HepG2 (cell line): ENCODE measurements around the gene SMCO4. TPM values are rescaled to one million over a fixed set of nuclear protein-coding genes. Genes with fewer than 3 reads are reported as not detected.

Experiments used
- AGO1 ChIP-seq: fragments of 200-400 bp; formaldehyde crosslinking; IDR thresholded peaks from 2 replicates; pipeline ENCODE4 v1.6.1; 2017; ENCODE audit warnings: mild to moderate bottlenecking, low read depth, low read length, moderate library complexity; ENCODE audit not compliant: poor library complexity, severe bottlenecking
- ATF1 ChIP-seq: IDR thresholded peaks from 2 replicates; pipeline ENCODE4 v1.6.1; 2016; ENCODE audit warnings: mild to moderate bottlenecking, control low read depth
- IKZF1 ChIP-seq: fragments of 450-650 bp; IDR thresholded peaks from 2 replicates; pipeline ENCODE4 v1.7.1; 2016
- KDM6A ChIP-seq: IDR thresholded peaks from 2 replicates; pipeline ENCODE4 v1.6.1; 2016; ENCODE audit warnings: low read depth
- KLF6 ChIP-seq: IDR thresholded peaks from 2 replicates; pipeline ENCODE4 v1.8.0; 2016; ENCODE audit warnings: missing biosample characterization, missing genetic modification reagents
- NCOR1 ChIP-seq: fragments of 200-600 bp; sonication (generic); IDR thresholded peaks from 2 replicates; pipeline ENCODE4 v1.7.0; 2017; ENCODE audit warnings: antibody characterized with exemption, low read length, borderline replicate concordance
- PLRG1 ChIP-seq: fragments of 450-650 bp; conservative IDR thresholded peaks from 2 replicates; pipeline ENCODE4 v1.6.1; 2016
- SP4 ChIP-seq: sonication (generic); formaldehyde crosslinking; IDR thresholded peaks from 2 replicates; pipeline ENCODE4 v1.8.1; 2023; ENCODE audit warnings: mild to moderate bottlenecking, missing genetic modification reagents
- ZFP37 ChIP-seq: sonication (generic); formaldehyde crosslinking; IDR thresholded peaks from 2 replicates; pipeline ENCODE4 v1.4.0; 2020; ENCODE audit warnings: missing genetic modification reagents, borderline replicate concordance
- ZNF180 ChIP-seq: sonication (generic); formaldehyde crosslinking; IDR thresholded peaks from 2 replicates; pipeline ENCODE4 v1.4.0; 2020; ENCODE audit warnings: low read depth, missing genetic modification reagents, borderline replicate concordance
- ZNF672 ChIP-seq: sonication (generic); formaldehyde crosslinking; IDR thresholded peaks from 2 replicates; pipeline ENCODE4 v1.8.1; 2022; ENCODE audit warnings: missing genetic modification reagents
- ZNF772 ChIP-seq: sonication (generic); formaldehyde crosslinking; IDR thresholded peaks from 2 replicates; pipeline ENCODE4 v1.5.0; 2020; ENCODE audit warnings: mild to moderate bottlenecking, missing genetic modification reagents
- polyA plus RNA-seq, 8 experiments: library from polyadenylated mRNA; depleted of rRNA in 3 of 8; stranded (reverse) in 7 of 8; unstranded in 1 of 8; fragments of >200 nt; fragmentation: Illumina TruSeq in 4 of 8; extraction: Trizol in 4 of 8; gene quantifications; 2 replicates each; pipeline versions ENCODE4 v1.2.1 to v1.2.3, GENCODE V29; 2011 to 2016; ENCODE audit warnings: low read depth in 4 of 8, missing spikeins in 1 of 8, mixed read lengths in 1 of 8; ENCODE audit not compliant: insufficient read depth in 1 of 8
- total RNA-seq, 5 experiments: library from RNA; depleted of rRNA; stranded (reverse); fragments of >200 nt; fragmentation: Illumina TruSeq; extraction: Trizol; gene quantifications; 2 replicates each; pipeline ENCODE4 v1.2.3, GENCODE V29; 2016; ENCODE audit warnings: low read depth in 1 of 5
- TF ChIP-seq, protein P1 (sequence below): sonication (generic); formaldehyde crosslinking; IDR thresholded peaks from 2 replicates; pipeline ENCODE4 v1.4.0; 2020; ENCODE audit warnings: missing genetic modification reagents
- TF ChIP-seq, protein P2 (sequence below): sonication (generic); formaldehyde crosslinking; IDR thresholded peaks from 2 replicates; pipeline ENCODE4 v1.5.0; 2020; ENCODE audit warnings: missing genetic modification reagents
- TF ChIP-seq, protein P3 (sequence below): sonication (generic); formaldehyde crosslinking; IDR thresholded peaks from 2 replicates; pipeline ENCODE4 v1.5.0; 2020; ENCODE audit warnings: mild to moderate bottlenecking, missing genetic modification reagents
- TF ChIP-seq, protein P4 (sequence below): sonication (generic); formaldehyde crosslinking; conservative IDR thresholded peaks from 2 replicates; pipeline ENCODE4 v1.8.0; 2022; ENCODE audit warnings: mild to moderate bottlenecking, moderate library complexity, missing genetic modification reagents
- TF ChIP-seq, protein P5 (sequence below): sonication (generic); formaldehyde crosslinking; IDR thresholded peaks from 2 replicates; pipeline ENCODE4 v1.4.0; 2020; ENCODE audit warnings: missing genetic modification reagents, mild to moderate bottlenecking, borderline replicate concordance

Gene SMCO4
- total and polyA plus RNA-seq, 2 of the 13 experiments (the other 11 are each of a cell fraction or from before 2014, with no cell fraction given): 10.6 to 28.5 TPM

DNA sequence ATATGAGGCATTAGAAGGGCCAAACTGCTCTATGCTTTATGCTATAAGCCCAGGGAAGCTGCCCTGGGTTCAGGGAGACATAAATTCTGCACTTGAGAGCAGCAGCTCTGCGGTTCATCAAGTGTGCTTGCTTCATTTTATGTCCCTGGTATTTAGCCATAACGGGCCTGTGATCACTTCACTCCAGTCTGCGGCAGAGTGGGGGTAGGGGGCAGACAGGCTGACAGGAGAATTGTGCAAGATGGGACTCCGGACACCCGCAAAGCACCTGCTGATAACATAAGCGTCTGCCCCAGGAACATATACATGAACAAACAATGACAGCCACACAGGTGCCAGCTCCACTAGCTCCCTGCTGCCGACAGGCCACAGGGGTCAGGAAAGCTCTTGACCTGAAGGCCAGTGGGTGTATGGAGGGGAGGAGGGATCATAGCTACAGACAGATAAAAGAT, 56.1 kb downstream of the SMCO4 start (continued):
- TF ChIP-seq, protein P1, sequence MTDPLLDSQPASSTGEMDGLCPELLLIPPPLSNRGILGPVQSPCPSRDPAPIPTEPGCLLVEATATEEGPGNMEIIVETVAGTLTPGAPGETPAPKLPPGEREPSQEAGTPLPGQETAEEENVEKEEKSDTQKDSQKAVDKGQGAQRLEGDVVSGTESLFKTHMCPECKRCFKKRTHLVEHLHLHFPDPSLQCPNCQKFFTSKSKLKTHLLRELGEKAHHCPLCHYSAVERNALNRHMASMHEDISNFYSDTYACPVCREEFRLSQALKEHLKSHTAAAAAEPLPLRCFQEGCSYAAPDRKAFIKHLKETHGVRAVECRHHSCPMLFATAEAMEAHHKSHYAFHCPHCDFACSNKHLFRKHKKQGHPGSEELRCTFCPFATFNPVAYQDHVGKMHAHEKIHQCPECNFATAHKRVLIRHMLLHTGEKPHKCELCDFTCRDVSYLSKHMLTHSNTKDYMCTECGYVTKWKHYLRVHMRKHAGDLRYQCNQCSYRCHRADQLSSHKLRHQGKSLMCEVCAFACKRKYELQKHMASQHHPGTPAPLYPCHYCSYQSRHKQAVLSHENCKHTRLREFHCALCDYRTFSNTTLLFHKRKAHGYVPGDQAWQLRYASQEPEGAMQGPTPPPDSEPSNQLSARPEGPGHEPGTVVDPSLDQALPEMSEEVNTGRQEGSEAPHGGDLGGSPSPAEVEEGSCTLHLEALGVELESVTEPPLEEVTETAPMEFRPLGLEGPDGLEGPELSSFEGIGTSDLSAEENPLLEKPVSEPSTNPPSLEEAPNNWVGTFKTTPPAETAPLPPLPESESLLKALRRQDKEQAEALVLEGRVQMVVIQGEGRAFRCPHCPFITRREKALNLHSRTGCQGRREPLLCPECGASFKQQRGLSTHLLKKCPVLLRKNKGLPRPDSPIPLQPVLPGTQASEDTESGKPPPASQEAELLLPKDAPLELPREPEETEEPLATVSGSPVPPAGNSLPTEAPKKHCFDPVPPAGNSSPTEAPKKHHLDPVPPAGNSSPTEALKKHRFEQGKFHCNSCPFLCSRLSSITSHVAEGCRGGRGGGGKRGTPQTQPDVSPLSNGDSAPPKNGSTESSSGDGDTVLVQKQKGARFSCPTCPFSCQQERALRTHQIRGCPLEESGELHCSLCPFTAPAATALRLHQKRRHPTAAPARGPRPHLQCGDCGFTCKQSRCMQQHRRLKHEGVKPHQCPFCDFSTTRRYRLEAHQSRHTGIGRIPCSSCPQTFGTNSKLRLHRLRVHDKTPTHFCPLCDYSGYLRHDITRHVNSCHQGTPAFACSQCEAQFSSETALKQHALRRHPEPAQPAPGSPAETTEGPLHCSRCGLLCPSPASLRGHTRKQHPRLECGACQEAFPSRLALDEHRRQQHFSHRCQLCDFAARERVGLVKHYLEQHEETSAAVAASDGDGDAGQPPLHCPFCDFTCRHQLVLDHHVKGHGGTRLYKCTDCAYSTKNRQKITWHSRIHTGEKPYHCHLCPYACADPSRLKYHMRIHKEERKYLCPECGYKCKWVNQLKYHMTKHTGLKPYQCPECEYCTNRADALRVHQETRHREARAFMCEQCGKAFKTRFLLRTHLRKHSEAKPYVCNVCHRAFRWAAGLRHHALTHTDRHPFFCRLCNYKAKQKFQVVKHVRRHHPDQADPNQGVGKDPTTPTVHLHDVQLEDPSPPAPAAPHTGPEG (CRISPR knock-in tag): no peak
- no peak for TF ChIP-seq ATF1 (CRISPR knock-in tag)
- TF ChIP-seq, protein P2, sequence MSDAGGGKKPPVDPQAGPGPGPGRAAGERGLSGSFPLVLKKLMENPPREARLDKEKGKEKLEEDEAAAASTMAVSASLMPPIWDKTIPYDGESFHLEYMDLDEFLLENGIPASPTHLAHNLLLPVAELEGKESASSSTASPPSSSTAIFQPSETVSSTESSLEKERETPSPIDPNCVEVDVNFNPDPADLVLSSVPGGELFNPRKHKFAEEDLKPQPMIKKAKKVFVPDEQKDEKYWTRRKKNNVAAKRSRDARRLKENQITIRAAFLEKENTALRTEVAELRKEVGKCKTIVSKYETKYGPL: no peak
- TF ChIP-seq ZNF180 (CRISPR knock-in tag): no peak
- no peak for TF ChIP-seq IKZF1
- peak; percentile 80 for TF ChIP-seq KDM6A (CRISPR knock-in tag)
- TF ChIP-seq, protein P3, sequence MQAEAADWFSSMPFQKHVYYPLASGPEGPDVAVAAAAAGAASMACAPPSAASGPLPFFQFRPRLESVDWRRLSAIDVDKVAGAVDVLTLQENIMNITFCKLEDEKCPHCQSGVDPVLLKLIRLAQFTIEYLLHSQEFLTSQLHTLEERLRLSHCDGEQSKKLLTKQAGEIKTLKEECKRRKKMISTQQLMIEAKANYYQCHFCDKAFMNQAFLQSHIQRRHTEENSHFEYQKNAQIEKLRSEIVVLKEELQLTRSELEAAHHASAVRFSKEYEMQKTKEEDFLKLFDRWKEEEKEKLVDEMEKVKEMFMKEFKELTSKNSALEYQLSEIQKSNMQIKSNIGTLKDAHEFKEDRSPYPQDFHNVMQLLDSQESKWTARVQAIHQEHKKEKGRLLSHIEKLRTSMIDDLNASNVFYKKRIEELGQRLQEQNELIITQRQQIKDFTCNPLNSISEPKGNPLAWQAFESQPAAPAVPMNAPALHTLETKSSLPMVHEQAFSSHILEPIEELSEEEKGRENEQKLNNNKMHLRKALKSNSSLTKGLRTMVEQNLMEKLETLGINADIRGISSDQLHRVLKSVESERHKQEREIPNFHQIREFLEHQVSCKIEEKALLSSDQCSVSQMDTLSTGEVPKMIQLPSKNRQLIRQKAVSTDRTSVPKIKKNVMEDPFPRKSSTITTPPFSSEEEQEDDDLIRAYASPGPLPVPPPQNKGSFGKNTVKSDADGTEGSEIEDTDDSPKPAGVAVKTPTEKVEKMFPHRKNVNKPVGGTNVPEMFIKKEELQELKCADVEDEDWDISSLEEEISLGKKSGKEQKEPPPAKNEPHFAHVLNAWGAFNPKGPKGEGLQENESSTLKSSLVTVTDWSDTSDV: no peak
- TF ChIP-seq AGO1: no peak
- peak; percentile 87 for TF ChIP-seq ZNF772
- TF ChIP-seq, protein P4, sequence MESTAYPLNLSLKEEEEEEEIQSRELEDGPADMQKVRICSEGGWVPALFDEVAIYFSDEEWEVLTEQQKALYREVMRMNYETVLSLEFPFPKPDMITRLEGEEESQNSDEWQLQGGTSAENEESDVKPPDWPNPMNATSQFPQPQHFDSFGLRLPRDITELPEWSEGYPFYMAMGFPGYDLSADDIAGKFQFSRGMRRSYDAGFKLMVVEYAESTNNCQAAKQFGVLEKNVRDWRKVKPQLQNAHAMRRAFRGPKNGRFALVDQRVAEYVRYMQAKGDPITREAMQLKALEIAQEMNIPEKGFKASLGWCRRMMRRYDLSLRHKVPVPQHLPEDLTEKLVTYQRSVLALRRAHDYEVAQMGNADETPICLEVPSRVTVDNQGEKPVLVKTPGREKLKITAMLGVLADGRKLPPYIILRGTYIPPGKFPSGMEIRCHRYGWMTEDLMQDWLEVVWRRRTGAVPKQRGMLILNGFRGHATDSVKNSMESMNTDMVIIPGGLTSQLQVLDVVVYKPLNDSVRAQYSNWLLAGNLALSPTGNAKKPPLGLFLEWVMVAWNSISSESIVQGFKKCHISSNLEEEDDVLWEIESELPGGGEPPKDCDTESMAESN (CRISPR knock-in tag): peak; percentile 77; the same call in 1 of the 2 replicates
- no peak for TF ChIP-seq SP4
- peak; percentile 97 for TF ChIP-seq NCOR1
- TF ChIP-seq PLRG1: no peak
- TF ChIP-seq KLF6 (CRISPR knock-in tag): no peak; the same call in 1 of the 2 replicates
- TF ChIP-seq, protein P5, sequence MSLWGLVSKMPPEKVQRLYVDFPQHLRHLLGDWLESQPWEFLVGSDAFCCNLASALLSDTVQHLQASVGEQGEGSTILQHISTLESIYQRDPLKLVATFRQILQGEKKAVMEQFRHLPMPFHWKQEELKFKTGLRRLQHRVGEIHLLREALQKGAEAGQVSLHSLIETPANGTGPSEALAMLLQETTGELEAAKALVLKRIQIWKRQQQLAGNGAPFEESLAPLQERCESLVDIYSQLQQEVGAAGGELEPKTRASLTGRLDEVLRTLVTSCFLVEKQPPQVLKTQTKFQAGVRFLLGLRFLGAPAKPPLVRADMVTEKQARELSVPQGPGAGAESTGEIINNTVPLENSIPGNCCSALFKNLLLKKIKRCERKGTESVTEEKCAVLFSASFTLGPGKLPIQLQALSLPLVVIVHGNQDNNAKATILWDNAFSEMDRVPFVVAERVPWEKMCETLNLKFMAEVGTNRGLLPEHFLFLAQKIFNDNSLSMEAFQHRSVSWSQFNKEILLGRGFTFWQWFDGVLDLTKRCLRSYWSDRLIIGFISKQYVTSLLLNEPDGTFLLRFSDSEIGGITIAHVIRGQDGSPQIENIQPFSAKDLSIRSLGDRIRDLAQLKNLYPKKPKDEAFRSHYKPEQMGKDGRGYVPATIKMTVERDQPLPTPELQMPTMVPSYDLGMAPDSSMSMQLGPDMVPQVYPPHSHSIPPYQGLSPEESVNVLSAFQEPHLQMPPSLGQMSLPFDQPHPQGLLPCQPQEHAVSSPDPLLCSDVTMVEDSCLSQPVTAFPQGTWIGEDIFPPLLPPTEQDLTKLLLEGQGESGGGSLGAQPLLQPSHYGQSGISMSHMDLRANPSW (CRISPR knock-in tag): no peak
- 0 out of 2 replicates have a peak, but pooled peaks have one; percentile 69 for TF ChIP-seq ZNF672 (CRISPR knock-in tag)
- TF ChIP-seq ZFP37 (CRISPR knock-in tag): no peak
